GM04504 (cell line): Measurements from ENCODE around the gene PRLH.
"Not testable (repeated sequence)": the region's sequence is repeated elsewhere in the genome, so short reads cannot be mapped to it uniquely, and the experiment has no call there.

Experiments used
- DNase-seq: peaks from one replicate; pipeline ENCODE4 v3.0.0-alpha.2; 2012; ENCODE audit warnings: low read depth

Gene PRLH

DNA sequence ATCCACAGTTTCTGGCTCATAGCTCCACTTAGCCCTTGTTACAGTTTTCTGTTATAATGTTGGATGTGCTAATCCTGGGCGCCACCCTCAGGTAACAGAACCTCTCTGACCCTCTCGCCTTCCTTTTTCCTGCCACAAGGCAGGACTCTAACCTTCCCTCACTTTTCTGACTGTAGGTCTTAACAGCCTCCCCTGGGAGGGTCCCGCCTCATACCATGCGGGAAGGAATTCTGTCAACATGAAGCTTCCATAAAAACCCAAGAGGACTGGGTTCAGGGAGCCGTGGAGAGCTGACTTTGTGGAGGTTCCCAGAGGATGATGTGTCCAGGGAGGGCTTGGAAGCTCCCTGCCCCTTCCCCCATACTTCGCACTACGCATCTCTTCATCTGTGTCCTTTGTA lies 36.0 kb downstream of the PRLH start:
- DNase-seq, result no peak

DNA sequence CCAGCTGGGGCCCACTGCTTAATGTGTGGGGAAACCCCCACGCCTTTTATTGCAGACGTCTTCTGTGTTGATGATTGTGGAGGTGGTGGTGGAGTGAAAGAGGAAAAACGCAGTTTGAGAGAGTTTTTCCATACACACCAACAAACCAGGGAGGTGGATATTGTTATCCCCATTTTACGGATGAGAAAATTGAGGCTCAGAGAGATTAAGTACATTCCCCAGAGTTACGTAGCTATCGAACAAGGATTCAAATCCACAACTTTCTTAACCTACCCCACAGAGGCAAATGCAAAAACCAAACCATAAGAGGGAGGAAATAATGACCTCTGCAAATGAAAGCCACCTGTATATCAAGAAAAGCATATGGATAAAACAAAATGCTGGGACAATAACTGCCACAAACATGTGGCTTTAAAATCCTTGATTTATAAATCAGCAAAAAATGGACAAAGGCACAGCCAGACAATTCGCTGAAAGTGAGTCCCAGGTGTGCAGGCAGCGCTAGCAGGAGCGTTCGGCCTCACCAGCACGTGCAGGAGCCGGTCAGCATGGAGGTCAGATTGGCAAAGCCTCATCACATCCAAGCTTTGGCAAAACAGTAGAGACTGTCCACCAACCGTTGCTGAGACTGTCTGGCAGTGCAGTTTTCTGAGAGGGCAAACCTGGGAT lies 36.8 kb downstream of the PRLH start:
- DNase-seq, result no peak

DNA sequence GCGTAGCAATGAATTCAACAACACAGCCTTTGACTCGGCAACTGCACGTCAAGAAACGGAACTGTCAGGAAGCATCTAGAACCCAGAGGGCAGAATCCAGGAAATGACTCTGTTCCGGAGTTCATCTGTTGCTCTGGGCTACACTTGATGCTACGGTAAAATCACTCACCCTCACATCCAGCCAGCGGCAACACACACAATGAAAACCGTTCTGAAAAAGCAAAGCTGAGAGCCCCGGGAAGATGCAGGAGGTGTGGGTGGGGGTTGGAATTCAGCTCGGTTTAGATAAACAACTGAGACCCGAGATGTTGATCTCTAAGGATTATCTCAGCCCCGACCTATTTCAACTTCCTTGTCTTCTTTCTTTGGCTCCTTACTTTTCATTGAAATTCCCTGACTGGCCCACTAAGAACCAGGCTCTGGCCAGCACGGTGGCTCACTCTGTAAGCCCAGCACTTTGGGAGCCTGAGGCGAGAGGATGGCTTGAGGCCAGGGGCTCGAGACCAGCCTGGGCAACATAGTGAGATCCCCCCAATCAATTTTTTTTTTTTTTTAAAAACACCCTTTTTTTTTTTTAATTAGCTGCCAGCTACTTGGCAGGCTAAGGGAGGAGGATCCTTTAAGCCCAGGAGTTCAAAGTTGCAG lies 37.5 kb downstream of the PRLH start:
- DNase-seq, result no peak

GRCh38 chr2:237604391-237604790 lies 38.0 kb downstream of the PRLH start:
- DNase-seq, result no peak

GRCh38 chr2:237604960-237605359 lies 38.6 kb downstream of the PRLH start:
- no peak for DNase-seq

- DNase-seq, result not testable (repeated sequence)
Observed at GRCh38 chr2:237606522-237606921, 40.1 kb downstream of the PRLH start.

DNA sequence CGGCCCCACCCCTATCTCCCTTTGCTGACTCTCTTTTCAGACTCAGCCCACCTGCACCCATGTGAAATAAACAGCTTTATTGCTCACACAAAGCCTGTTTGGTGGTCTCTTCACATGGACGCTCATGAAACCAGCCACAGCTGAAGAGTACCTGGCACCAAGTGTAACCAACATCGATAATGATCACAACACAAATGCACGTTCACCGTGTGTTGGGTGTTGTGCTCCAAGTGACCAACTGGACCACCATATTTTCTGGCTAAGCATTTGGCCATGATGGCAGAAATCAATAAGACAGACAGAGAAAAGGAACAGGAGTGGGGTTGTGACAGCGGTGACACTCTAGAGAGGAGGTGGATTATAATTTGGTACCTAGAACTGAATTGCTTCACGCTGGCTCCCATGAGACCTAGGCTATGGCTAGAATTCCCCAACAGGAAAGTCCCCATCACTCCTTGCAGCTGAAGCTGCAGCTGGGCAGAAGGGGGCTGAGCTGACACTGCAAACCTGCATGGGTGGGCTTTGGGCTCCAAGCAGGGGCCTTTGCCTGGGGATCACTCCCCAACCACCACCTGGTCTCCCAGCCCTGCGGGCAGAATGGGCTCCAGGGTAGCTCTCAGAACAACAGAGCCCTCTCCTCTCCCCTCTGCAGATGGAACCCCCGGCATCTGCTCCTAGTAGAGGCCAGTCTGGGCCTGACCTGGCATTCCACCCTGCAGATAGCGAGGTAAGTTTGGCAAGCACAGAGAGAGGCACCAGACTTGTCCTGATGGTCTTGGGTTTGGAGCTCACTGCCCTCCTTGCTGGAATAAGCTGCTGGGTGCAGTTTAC lies 46.4 kb downstream of the PRLH start:
- DNase-seq, result no peak

GRCh38 chr2:237613679-237614078 lies 47.3 kb downstream of the PRLH start:
- no peak for DNase-seq

DNA sequence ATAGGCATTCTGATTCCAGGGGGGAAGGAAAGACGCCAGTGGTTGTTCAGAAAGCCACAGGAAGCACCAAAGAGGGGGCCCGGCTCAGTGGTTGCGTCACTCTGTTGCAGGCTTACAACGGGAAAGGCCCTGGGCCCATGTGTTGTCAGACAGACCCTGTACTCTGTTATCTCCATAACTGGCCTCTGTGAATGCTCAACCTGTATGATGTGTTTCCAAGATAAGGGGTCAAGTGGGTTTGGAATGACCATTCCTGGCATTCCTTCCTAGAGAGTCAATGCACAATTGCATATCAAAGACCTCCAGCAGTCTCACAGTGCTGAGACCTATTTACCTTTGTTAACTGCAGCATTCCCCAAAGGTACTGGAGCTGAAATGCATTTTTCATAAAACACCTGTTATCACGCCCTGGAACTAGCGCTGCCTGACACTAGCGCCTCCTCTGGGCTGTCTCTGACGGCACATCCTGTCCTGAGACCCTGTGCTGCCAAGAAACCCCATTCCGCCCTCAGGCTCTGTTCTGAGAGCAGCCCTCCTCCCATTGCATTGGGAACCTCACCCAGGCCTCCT lies 47.9 kb downstream of the PRLH start:
- DNase-seq, result no peak

DNA sequence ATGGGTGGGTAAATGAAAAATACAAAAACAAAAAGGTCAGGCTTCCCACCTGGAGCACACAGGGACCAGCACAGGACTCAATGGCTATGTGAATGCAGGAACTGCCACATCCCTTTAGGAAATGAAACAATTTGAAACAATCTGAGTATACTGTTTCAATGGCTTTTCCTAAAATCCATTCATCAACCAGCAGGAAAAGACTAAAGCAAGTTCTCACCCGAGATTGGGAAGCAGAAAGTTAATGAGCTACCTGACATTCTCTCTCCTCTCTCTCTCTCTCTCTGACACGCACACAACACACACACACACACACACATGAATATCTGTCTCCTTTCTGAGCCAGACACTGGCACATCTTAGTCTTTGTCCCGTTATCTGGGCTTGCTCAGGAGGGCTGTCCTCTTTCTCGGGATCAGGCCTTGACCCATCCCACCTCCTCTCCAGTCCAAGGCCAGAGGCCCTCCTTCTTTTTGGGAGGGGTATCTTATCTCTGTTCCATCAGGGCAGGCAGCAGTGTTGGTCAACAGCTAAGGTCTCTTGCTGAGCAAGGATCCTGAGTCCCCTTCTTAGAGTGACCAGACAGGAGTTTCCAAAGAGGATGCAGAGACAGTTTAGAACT lies 49.4 kb downstream of the PRLH start:
- no peak for DNase-seq

DNA sequence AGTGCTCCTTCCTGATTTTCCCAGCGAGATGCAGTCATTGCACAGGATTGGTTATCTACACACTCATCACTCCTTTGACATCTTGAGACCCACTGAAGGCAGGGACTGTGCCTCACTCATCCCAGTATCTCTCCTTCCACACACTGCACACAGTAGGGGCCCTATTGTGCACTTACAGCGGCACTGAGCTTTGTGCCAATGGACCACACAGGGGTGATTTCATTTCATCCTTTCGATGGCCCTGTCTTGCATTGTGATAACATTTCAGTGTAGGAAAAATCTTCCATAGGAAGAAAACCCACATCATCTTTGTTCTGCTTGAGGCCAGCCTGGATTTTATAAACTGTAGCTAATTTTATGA lies 50.0 kb downstream of the PRLH start:
- no peak for DNase-seq
